Astrocyte (in vitro differentiated cells and primary cell): ENCODE data around the gene PYGB. TPM values are rescaled to one million over a fixed set of nuclear protein-coding genes. Genes with fewer than 3 reads are reported as not detected.

Experiments used
- DNase-seq: peaks from one replicate; pipeline ENCODE4 v3.0.0-alpha.2; 2010; ENCODE audit warnings: low read depth
- FAIRE-seq: peaks from 2 replicates; lab custom pipeline; 2011; peaks lifted over from hg19 to GRCh38; lab: Jason Lieb, UNC
- H2AFZ ChIP-seq: 2 replicates; pipeline ENCODE4 v1.6.0; 2012; ENCODE audit warnings: low read depth, low read length, inconsistent platforms
- H3K27ac ChIP-seq: 2 replicates; pipeline ENCODE4 v1.5.1; 2011; ENCODE audit warnings: low read depth, low read length, inconsistent platforms
- H3K27me3 ChIP-seq: 2 replicates; pipeline ENCODE4 v1.6.0; 2011; ENCODE audit warnings: low read length, inconsistent platforms; ENCODE audit not compliant: insufficient read depth
- H3K36me3 ChIP-seq: 2 replicates; pipeline ENCODE4 v1.5.1; 2011; ENCODE audit warnings: low read length, inconsistent platforms; ENCODE audit not compliant: insufficient read depth
- H3K4me1 ChIP-seq: 2 replicates; pipeline ENCODE4 v1.5.1; 2011; ENCODE audit warnings: low read length, inconsistent platforms; ENCODE audit not compliant: insufficient read depth
- H3K4me2 ChIP-seq: 2 replicates; pipeline ENCODE4 v1.6.0; 2012; ENCODE audit warnings: low read length, inconsistent platforms
- H3K4me3 ChIP-seq: 2 replicates; pipeline ENCODE4 v1.5.1; 2011; ENCODE audit warnings: low read depth, mild to moderate bottlenecking, low read length, inconsistent platforms; ENCODE audit not compliant: insufficient read depth
- H3K79me2 ChIP-seq: 2 replicates; pipeline ENCODE4 v1.6.0; 2012; ENCODE audit warnings: mild to moderate bottlenecking, low read length, inconsistent platforms; ENCODE audit not compliant: insufficient read depth
- H3K9ac ChIP-seq: 2 replicates; pipeline ENCODE4 v1.6.0; 2012; ENCODE audit warnings: mild to moderate bottlenecking, low read length, inconsistent platforms
- H3K9me3 ChIP-seq: 2 replicates; pipeline ENCODE4 v1.5.1; 2012; ENCODE audit warnings: low read depth, mild to moderate bottlenecking, low read length, inconsistent platforms; ENCODE audit not compliant: insufficient read depth
- H4K20me1 ChIP-seq: 2 replicates; pipeline ENCODE4 v1.6.0; 2012; ENCODE audit warnings: low read length, inconsistent platforms; ENCODE audit not compliant: insufficient read depth
- H3K27ac Mint-ChIP-seq: one replicate; pipeline ENCODE4 v1.8.0; 2021; ENCODE audit warnings: mild to moderate bottlenecking, mixed read lengths; ENCODE audit not compliant: unreplicated experiment
- H3K27me3 Mint-ChIP-seq: one replicate; pipeline ENCODE4 v1.8.0; 2021; ENCODE audit warnings: low read depth, mixed read lengths; ENCODE audit not compliant: unreplicated experiment
- H3K36me3 Mint-ChIP-seq: one replicate; pipeline ENCODE4 v1.8.0; 2021; ENCODE audit warnings: low read depth, mixed read lengths; ENCODE audit not compliant: unreplicated experiment
- H3K4me1 Mint-ChIP-seq: one replicate; pipeline ENCODE4 v1.8.0; 2021; ENCODE audit warnings: low read depth, mixed read lengths; ENCODE audit not compliant: unreplicated experiment
- H3K4me3 Mint-ChIP-seq: one replicate; pipeline ENCODE4 v1.8.0; 2021; ENCODE audit warnings: mild to moderate bottlenecking, moderate library complexity, mixed read lengths; ENCODE audit not compliant: unreplicated experiment
- H3K9me3 Mint-ChIP-seq: one replicate; pipeline ENCODE4 v1.8.0; 2021; ENCODE audit warnings: mild to moderate bottlenecking, mixed read lengths; ENCODE audit not compliant: unreplicated experiment
- CTCF ChIP-seq: IDR thresholded peaks from 2 replicates; pipeline ENCODE4 v1.5.1; 2011; ENCODE audit warnings: low read depth, mild to moderate bottlenecking, inconsistent platforms, low read length, moderate library complexity; ENCODE audit not compliant: insufficient read depth
- EZH2 ChIP-seq: IDR thresholded peaks from 2 replicates; pipeline ENCODE4 v1.6.1; 2012; ENCODE audit warnings: mild to moderate bottlenecking, low read length, inconsistent platforms; ENCODE audit not compliant: insufficient read depth
- total RNA-seq: library from RNA; stranded (reverse); gene quantifications from 2 replicates; pipeline ENCODE4 v1.2.1, GENCODE V29; 2021

Gene PYGB
- total RNA-seq, 1 donor from 2014 or later: 206 TPM

- H3K36me3 ChIP-seq: peaks cover 39% of the 10 kb centered on the region
- H2AFZ ChIP-seq: no peak overlapping the region
- no peak overlapping the region for H3K4me3 ChIP-seq
- Mint-ChIP-seq H3K36me3 (peaks cover 17% of the 10 kb centered on the region), H3K4me3 (no peak overlapping the region), H3K9me3 (no peaks in the 10 kb centered on the region), H3K27ac (no peak overlapping the region), H3K27me3 (no peaks in the 10 kb centered on the region), H3K4me1 (peaks cover 7% of the 10 kb centered on the region)
- FAIRE-seq: no peak
- no peaks in the 10 kb centered on the region for H3K9me3 ChIP-seq
- TF ChIP-seq EZH2: no peak
- no peak overlapping the region for H3K27ac ChIP-seq
- H3K27me3 ChIP-seq: no peaks in the 10 kb centered on the region
- peaks cover 64% of the 10 kb centered on the region for H4K20me1 ChIP-seq
- H3K4me2 ChIP-seq: no peak overlapping the region
- no peaks in the 10 kb centered on the region for H3K4me1 ChIP-seq
- no peak for DNase-seq
- H3K9ac ChIP-seq: no peak overlapping the region
- peaks cover 25% of the 10 kb centered on the region for H3K79me2 ChIP-seq
Observed at GRCh38 chr20:25277051-25277801, 29.3 kb downstream of the PYGB start.

GRCh38 chr20:25277941-25278521 is 30.1 kb downstream of the PYGB start:
- FAIRE-seq: no peak
- no peak overlapping the region for H3K9ac ChIP-seq
- TF ChIP-seq CTCF (no peak), EZH2 (no peak)
- no peaks in the 10 kb centered on the region for H3K27me3 Mint-ChIP-seq
- peaks cover 24% of the 10 kb centered on the region for H3K36me3 Mint-ChIP-seq
- no peak overlapping the region for H3K4me2 ChIP-seq
- H3K27ac Mint-ChIP-seq: no peak overlapping the region
- H3K4me1 ChIP-seq: no peaks in the 10 kb centered on the region
- H3K4me3 Mint-ChIP-seq: no peak overlapping the region
- no peaks in the 10 kb centered on the region for H3K9me3 ChIP-seq
- H3K4me1 Mint-ChIP-seq: peaks cover 5% of the 10 kb centered on the region
- no peaks in the 10 kb centered on the region for H3K9me3 Mint-ChIP-seq
- H3K4me3 ChIP-seq: no peak overlapping the region
- peaks cover 19% of the 10 kb centered on the region for H3K79me2 ChIP-seq
- H3K27ac ChIP-seq: no peak overlapping the region
- no peaks in the 10 kb centered on the region for H3K27me3 ChIP-seq
- no peak overlapping the region for H2AFZ ChIP-seq
- H3K36me3 ChIP-seq: peaks cover 33% of the 10 kb centered on the region
- peaks cover 56% of the 10 kb centered on the region for H4K20me1 ChIP-seq
- DNase-seq: no peak

- TF ChIP-seq CTCF (no peak), EZH2 (no peak)
- H3K4me2 ChIP-seq: no peak overlapping the region
- H3K27ac ChIP-seq: no peak overlapping the region
- peaks cover 52% of the 10 kb centered on the region for H4K20me1 ChIP-seq
- Mint-ChIP-seq H3K4me3 (no peak overlapping the region), H3K36me3 (peaks cover 26% of the 10 kb centered on the region), H3K27ac (no peak overlapping the region), H3K4me1 (peaks cover 5% of the 10 kb centered on the region), H3K9me3 (no peaks in the 10 kb centered on the region), H3K27me3 (no peaks in the 10 kb centered on the region)
- peaks cover 26% of the 10 kb centered on the region for H3K36me3 ChIP-seq
- H3K9ac ChIP-seq: no peak overlapping the region
- no peaks in the 10 kb centered on the region for H3K4me1 ChIP-seq
- FAIRE-seq (no peak), DNase-seq (no peak)
- no peaks in the 10 kb centered on the region for H3K9me3 ChIP-seq
- no peak overlapping the region for H3K4me3 ChIP-seq
- H3K27me3 ChIP-seq: no peaks in the 10 kb centered on the region
- H2AFZ ChIP-seq: no peak overlapping the region
- peaks cover 13% of the 10 kb centered on the region for H3K79me2 ChIP-seq
Observed at GRCh38 chr20:25278636-25279361, 30.9 kb downstream of the PYGB start.
